ENCODE results near the gene CYP1A1.

CYP1A1 gene

DNA sequence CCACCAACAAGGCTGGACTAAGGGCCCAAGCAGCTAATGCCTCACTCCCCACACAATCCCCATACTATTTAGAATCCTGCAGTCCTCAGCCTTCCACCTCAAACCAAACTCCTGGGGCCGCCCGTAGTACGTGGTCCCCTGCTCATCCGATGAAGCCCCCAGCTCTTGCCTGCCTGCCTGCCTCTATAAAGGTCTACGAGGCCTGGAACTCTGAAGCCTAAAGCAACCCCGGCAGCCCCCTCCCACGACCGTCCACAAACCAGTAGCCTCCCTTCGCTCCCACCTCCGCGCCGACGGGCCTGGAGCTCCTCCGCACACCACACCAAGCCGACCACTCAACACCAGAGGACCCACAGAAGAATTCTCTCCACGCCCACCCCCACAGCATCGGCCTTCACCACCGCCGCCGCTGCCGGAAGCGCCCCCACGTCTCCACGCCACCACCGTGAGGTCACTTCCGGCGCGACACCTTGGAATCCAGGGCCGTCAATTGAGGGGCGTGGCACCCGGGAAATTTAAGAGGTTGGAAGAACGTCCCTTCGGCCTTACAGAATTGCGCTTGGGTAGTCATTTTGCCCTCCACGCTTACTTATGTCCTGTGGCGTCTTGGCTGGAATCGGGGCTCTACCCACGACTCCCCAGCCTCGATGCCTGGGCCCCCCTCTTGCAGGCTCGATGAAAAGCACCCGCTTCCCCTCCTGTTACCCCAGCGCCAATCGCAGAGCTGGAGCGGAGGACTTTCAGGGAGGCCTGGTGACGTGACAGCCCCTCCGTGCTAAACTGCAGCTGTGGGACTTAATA, 29.5 kb downstream of the CYP1A1 start, which contains the start of gene EDC3:
Gene EDC3 (minus strand): TSS at position 428 of the 801 bp plus-strand sequence. CDS start 20,900 bp downstream, outside the sequence.
- Histone ChIP-seq H3K27ac (ENCODE audit: low read depth, low read length) (peak within 1 kb of the TSS; percentile 77; the same call in 1 of the 2 replicates), H3K4me3 (ENCODE audit: low read depth, low read length) (peak within 1 kb of the TSS; percentile 89), H3K27me3 (ENCODE audit: control insufficient read depth, insufficient read depth, low read length) (0 out of 2 replicates have a peak, but pooled peaks cover 2% of the 10 kb centered on the region), H3K9ac (ENCODE audit: low read length) (peak within 1 kb of the TSS; percentile 88), H3K9me3 (ENCODE audit: control insufficient read depth, insufficient read depth, low read depth, low read length) (no peaks in the 10 kb centered on the region), H3K36me3 (ENCODE audit: control insufficient read depth, insufficient read depth, low read length) (no peaks in the 10 kb centered on the region), H3K4me1 (ENCODE audit: control insufficient read depth, insufficient read depth, low read length) (0 out of 2 replicates have a peak, but pooled peaks cover 4% of the 10 kb centered on the region)

DNA sequence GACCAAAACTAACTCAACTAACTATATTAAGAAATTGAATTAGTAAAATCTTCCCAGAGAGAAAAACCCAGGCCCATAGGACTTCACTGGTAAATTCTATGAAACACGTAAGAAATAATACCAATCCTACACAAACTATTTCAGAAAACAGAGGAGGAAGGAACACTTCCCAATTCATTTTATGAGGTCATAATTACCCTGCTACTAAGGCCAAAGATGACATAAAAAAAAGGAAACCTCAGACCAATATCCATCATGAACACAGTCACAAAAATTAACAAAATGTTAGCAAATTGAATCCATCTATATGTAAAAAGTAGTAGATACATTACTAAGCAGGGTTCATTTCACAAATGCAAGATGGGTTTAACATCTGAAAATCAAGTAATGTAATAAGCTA, 33.0 kb downstream of the CYP1A1 start:
- Histone ChIP-seq H3K9me3 (ENCODE audit: control insufficient read depth, insufficient read depth, low read depth, low read length) (no peaks in the 10 kb centered on the region), H3K27ac (ENCODE audit: low read depth, low read length) (no peak overlapping the region), H3K27me3 (ENCODE audit: control insufficient read depth, insufficient read depth, low read length) (no peaks in the 10 kb centered on the region), H3K9ac (ENCODE audit: low read length) (no peak overlapping the region), H3K4me1 (ENCODE audit: control insufficient read depth, insufficient read depth, low read length) (0 out of 2 replicates have a peak, but pooled peaks cover 4% of the 10 kb centered on the region), H3K36me3 (ENCODE audit: control insufficient read depth, insufficient read depth, low read length) (no peaks in the 10 kb centered on the region), H3K4me3 (ENCODE audit: low read depth, low read length) (no peak overlapping the region)

DNA sequence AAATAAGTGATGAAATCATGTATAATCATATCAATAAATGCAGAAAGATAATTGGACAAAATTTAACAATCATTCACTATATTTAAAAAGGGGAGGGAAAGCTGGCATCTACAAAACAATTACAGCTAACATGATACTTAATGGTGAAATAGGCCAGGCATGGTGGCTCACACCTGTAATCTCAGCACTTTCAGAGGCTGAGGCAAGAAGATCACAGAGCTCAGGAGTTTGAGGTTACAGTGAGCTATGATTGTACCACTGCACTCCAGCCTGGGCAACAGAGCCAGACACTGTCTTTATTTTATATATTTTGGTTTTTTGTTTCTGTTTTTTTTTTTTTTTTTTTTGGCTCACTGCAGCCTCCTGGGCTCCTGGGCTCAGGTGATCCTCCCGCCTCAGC, 41.6 kb downstream of the CYP1A1 start:
- peaks cover 6% of the 10 kb centered on the region for H3K9me3 ChIP-seq (ENCODE audit: control insufficient read depth, insufficient read depth, low read depth, low read length)
- H3K4me1 ChIP-seq (ENCODE audit: control insufficient read depth, insufficient read depth, low read length): no peaks in the 10 kb centered on the region
- peaks cover 16% of the 10 kb centered on the region for H3K36me3 ChIP-seq (ENCODE audit: control insufficient read depth, insufficient read depth, low read length)
- H3K27ac ChIP-seq (ENCODE audit: low read depth, low read length): no peak overlapping the region
- no peak overlapping the region for H3K9ac ChIP-seq (ENCODE audit: low read length)
- no peaks in the 10 kb centered on the region for H3K27me3 ChIP-seq (ENCODE audit: control insufficient read depth, insufficient read depth, low read length)
- H3K4me3 ChIP-seq (ENCODE audit: low read depth, low read length): no peak overlapping the region

DNA sequence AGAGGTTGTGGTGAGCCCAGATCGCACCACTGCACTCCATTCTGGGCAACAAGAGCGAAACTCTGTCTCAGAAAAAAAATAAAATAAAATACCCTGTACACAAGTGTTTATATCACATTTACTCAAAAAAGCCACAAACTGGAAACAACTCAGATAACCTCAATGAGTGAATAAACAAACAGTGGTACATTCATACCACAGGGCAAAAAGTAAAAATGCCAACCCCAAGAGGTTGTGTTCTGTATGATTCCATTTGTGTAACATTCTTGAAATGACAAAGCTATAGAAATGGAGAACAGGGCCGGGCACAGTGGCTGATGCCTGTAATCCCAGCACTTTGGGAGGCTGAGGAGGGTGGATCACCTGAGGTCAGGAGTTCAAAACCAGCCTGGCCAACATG, 42.4 kb downstream of the CYP1A1 start:
- Histone ChIP-seq H3K36me3 (ENCODE audit: control insufficient read depth, insufficient read depth, low read length) (peaks cover 16% of the 10 kb centered on the region), H3K4me1 (ENCODE audit: control insufficient read depth, insufficient read depth, low read length) (no peaks in the 10 kb centered on the region), H3K4me3 (ENCODE audit: low read depth, low read length) (no peak overlapping the region), H3K9me3 (ENCODE audit: control insufficient read depth, insufficient read depth, low read depth, low read length) (peaks cover 6% of the 10 kb centered on the region), H3K9ac (ENCODE audit: low read length) (no peak overlapping the region), H3K27me3 (ENCODE audit: control insufficient read depth, insufficient read depth, low read length) (no peaks in the 10 kb centered on the region), H3K27ac (ENCODE audit: low read depth, low read length) (no peak overlapping the region)

DNA sequence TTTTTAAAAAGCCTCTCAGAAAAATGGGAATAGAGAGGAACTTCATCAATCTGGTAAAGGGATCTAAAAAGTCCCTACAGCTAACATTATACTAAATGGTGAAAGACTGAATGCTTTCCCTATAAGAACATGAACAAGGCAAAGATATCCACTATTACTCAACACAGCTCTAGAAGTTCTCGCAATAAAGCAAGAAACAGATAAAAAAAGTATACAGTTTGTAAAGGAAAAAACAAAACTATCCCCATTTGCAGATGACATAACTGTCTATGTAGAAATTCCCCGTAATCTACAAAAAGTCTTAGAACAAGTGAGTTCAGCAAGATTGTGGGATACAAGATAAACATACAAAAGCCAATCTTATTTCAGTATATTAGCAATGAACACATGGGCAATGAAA, 44.9 kb downstream of the CYP1A1 start:
- Histone ChIP-seq H3K9ac (ENCODE audit: low read length) (no peak overlapping the region), H3K4me3 (ENCODE audit: low read depth, low read length) (no peak overlapping the region), H3K9me3 (ENCODE audit: control insufficient read depth, insufficient read depth, low read depth, low read length) (peaks cover 6% of the 10 kb centered on the region), H3K4me1 (ENCODE audit: control insufficient read depth, insufficient read depth, low read length) (no peaks in the 10 kb centered on the region), H3K27ac (ENCODE audit: low read depth, low read length) (no peak overlapping the region), H3K27me3 (ENCODE audit: control insufficient read depth, insufficient read depth, low read length) (no peaks in the 10 kb centered on the region), H3K36me3 (ENCODE audit: control insufficient read depth, insufficient read depth, low read length) (peaks cover 9% of the 10 kb centered on the region)

DNA sequence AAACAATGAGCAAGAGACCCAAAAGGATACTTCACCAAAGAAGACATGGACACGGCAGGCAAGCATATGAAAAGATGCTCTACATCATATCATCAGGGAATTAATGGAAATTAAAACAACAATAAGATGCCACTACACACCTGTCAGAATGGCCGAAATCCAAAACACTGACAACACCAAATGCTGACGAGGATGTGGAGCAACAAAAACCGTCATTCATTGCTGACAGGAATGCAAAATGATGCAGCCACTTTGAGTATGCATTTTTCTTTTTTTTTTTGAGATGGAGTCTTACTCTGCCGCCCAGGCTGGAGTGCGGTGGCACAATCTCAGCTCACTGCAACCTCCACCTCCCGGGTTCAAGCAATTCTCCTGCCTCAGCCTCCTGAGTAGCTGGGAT, 48.5 kb downstream of the CYP1A1 start:
- H3K9me3 ChIP-seq (ENCODE audit: control insufficient read depth, insufficient read depth, low read depth, low read length): no peaks in the 10 kb centered on the region
- no peak overlapping the region for H3K27ac ChIP-seq (ENCODE audit: low read depth, low read length)
- H3K4me3 ChIP-seq (ENCODE audit: low read depth, low read length): no peak overlapping the region
- H3K4me1 ChIP-seq (ENCODE audit: control insufficient read depth, insufficient read depth, low read length): no peaks in the 10 kb centered on the region
- H3K36me3 ChIP-seq (ENCODE audit: control insufficient read depth, insufficient read depth, low read length): peaks cover 22% of the 10 kb centered on the region
- no peaks in the 10 kb centered on the region for H3K27me3 ChIP-seq (ENCODE audit: control insufficient read depth, insufficient read depth, low read length)
- H3K9ac ChIP-seq (ENCODE audit: low read length): no peak overlapping the region

DNA sequence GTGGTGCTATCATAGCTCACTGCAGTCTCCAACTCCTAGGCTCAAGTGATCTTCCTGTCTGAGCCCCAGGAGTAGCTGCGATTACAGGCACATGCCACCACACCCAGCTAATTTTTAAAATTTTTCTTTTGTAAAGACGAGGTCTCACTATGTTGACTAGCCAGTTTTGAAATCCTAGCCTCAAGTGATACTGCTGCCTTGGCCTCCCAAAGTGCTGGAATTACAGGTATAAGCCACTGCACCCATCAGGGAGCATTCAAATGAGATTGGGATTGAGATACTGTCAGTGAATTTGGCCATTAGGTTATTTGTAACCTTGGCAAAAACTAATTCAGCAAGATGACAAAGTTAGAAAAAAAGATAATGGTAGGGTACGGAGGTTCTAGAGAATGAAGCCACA, 51.2 kb downstream of the CYP1A1 start:
- no peaks in the 10 kb centered on the region for H3K27me3 ChIP-seq (ENCODE audit: control insufficient read depth, insufficient read depth, low read length)
- H3K9ac ChIP-seq (ENCODE audit: low read length): no peak overlapping the region
- H3K27ac ChIP-seq (ENCODE audit: low read depth, low read length): no peak overlapping the region
- peaks cover 39% of the 10 kb centered on the region for H3K36me3 ChIP-seq (ENCODE audit: control insufficient read depth, insufficient read depth, low read length)
- H3K4me3 ChIP-seq (ENCODE audit: low read depth, low read length): no peak overlapping the region
- H3K9me3 ChIP-seq (ENCODE audit: control insufficient read depth, insufficient read depth, low read depth, low read length): no peaks in the 10 kb centered on the region
- H3K4me1 ChIP-seq (ENCODE audit: control insufficient read depth, insufficient read depth, low read length): no peaks in the 10 kb centered on the region

DNA sequence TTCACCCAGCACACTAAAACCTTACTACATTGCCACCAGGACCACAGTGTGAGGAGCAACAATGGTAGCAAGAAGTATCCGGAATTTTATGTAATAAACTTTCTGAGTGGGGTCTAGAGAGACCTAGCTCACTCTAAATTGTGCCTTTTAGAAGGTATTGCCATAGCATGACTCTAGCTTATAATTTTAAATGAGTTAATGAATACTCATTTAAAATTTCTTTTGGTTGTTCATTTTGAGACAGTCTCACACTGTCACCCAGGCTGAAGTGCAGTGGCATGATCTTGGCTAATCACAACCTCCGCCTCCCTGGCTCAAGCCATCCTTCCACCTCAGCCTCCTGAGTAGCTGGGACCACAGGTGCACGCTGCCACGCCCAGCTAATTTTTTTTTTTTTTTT, 55.7 kb downstream of the CYP1A1 start:
- Histone ChIP-seq H3K36me3 (ENCODE audit: control insufficient read depth, insufficient read depth, low read length) (peaks cover 46% of the 10 kb centered on the region), H3K9me3 (ENCODE audit: control insufficient read depth, insufficient read depth, low read depth, low read length) (no peaks in the 10 kb centered on the region), H3K4me1 (ENCODE audit: control insufficient read depth, insufficient read depth, low read length) (no peaks in the 10 kb centered on the region), H3K27me3 (ENCODE audit: control insufficient read depth, insufficient read depth, low read length) (no peaks in the 10 kb centered on the region), H3K9ac (ENCODE audit: low read length) (no peak overlapping the region), H3K4me3 (ENCODE audit: low read depth, low read length) (no peak overlapping the region), H3K27ac (ENCODE audit: low read depth, low read length) (no peak overlapping the region)

Measured in HUES6 (cell line).